ENCODE results near the gene PHF10.

PHF10 gene

DNA sequence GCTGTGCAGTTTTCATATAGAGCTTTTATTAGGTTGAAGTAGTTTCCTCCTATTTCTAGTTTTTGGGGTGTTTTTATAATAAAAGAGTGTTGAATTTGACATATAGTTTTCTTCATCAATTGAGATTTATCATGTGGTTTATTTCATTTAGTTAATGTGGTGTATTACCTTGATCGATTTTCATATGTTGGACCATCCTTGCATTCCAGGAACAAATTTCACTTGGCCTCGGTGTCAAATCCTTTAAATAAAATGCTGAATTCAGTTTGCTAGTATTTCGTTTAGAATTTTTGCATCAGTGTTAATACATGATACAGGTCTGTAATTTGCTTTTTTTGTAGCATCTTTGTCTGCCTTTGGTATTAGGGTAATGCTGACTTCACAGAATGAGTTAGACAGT is 21.1 kb upstream of the PHF10 start:
- H3K4me3 ChIP-seq (replicated peaks; ENCODE audit: insufficient read depth, low read length): no peak overlapping the region
- H3K27me3 ChIP-seq (ENCODE audit: insufficient read depth, poor library complexity, severe bottlenecking): no peaks in the 10 kb centered on the region
- TF ChIP-seq CTCF (IDR thresholded peaks at IDR 0.05; ENCODE audit: insufficient read depth, low read length): no peak
- TF ChIP-seq GABPA (IDR thresholded peaks at IDR 0.05; ENCODE audit: low read depth): no peak
- TF ChIP-seq, protein P1, sequence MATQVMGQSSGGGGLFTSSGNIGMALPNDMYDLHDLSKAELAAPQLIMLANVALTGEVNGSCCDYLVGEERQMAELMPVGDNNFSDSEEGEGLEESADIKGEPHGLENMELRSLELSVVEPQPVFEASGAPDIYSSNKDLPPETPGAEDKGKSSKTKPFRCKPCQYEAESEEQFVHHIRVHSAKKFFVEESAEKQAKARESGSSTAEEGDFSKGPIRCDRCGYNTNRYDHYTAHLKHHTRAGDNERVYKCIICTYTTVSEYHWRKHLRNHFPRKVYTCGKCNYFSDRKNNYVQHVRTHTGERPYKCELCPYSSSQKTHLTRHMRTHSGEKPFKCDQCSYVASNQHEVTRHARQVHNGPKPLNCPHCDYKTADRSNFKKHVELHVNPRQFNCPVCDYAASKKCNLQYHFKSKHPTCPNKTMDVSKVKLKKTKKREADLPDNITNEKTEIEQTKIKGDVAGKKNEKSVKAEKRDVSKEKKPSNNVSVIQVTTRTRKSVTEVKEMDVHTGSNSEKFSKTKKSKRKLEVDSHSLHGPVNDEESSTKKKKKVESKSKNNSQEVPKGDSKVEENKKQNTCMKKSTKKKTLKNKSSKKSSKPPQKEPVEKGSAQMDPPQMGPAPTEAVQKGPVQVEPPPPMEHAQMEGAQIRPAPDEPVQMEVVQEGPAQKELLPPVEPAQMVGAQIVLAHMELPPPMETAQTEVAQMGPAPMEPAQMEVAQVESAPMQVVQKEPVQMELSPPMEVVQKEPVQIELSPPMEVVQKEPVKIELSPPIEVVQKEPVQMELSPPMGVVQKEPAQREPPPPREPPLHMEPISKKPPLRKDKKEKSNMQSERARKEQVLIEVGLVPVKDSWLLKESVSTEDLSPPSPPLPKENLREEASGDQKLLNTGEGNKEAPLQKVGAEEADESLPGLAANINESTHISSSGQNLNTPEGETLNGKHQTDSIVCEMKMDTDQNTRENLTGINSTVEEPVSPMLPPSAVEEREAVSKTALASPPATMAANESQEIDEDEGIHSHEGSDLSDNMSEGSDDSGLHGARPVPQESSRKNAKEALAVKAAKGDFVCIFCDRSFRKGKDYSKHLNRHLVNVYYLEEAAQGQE (IDR thresholded peaks at IDR 0.05; ENCODE audit: insufficient replicate concordance, low read depth): no peak
- no peak for TF ChIP-seq SPI1 (IDR thresholded peaks at IDR 0.05; ENCODE audit: borderline replicate concordance, low read depth)
- TF ChIP-seq POLR2AphosphoS5 (IDR thresholded peaks at IDR 0.05; ENCODE audit: low read depth): no peak
- no peak overlapping the region for H3K27ac ChIP-seq (replicated peaks)
- no peak for DNase-seq (ENCODE audit: low read depth in 1 of 2, low spot score in 1 of 2)

- H3K4me3 ChIP-seq (replicated peaks; ENCODE audit: insufficient read depth, low read length): no peak overlapping the region
- H3K27me3 ChIP-seq (ENCODE audit: insufficient read depth, poor library complexity, severe bottlenecking): no peaks in the 10 kb centered on the region
- no peak for DNase-seq (ENCODE audit: low read depth in 1 of 2, low spot score in 1 of 2)
- TF ChIP-seq GABPA (IDR thresholded peaks at IDR 0.05; ENCODE audit: low read depth) (no peak), SPI1 (IDR thresholded peaks at IDR 0.05; ENCODE audit: borderline replicate concordance, low read depth) (no peak), CTCF (IDR thresholded peaks at IDR 0.05; ENCODE audit: insufficient read depth, low read length) (no peak), POLR2AphosphoS5 (IDR thresholded peaks at IDR 0.05; ENCODE audit: low read depth) (no peak)
- TF ChIP-seq, protein P1 (IDR thresholded peaks at IDR 0.05; ENCODE audit: insufficient replicate concordance, low read depth): no peak
- H3K27ac ChIP-seq (replicated peaks): no peak overlapping the region
Observed at GRCh38 chr6:169741344-169741743, 17.0 kb upstream of the PHF10 start.

- TF ChIP-seq, protein P1 (IDR thresholded peaks at IDR 0.05; ENCODE audit: insufficient replicate concordance, low read depth): no peak
- TF ChIP-seq POLR2AphosphoS5 (IDR thresholded peaks at IDR 0.05; ENCODE audit: low read depth) (no peak), CTCF (IDR thresholded peaks at IDR 0.05; ENCODE audit: insufficient read depth, low read length) (no peak), GABPA (IDR thresholded peaks at IDR 0.05; ENCODE audit: low read depth) (no peak), SPI1 (IDR thresholded peaks at IDR 0.05; ENCODE audit: borderline replicate concordance, low read depth) (no peak)
- Histone ChIP-seq H3K27me3 (ENCODE audit: insufficient read depth, poor library complexity, severe bottlenecking) (no peaks in the 10 kb centered on the region), H3K4me3 (replicated peaks; ENCODE audit: insufficient read depth, low read length) (no peak overlapping the region), H3K27ac (replicated peaks) (no peak overlapping the region)
- no peak for DNase-seq (ENCODE audit: low read depth in 1 of 2, low spot score in 1 of 2)
Observed at GRCh38 chr6:169738976-169739529, 14.8 kb upstream of the PHF10 start.

Measured in HL-60 (cell line).